IPS DF 4.7 (cell line): Measurements from ENCODE around the gene WDPCP.
"Not testable (repeated sequence)": the region's sequence is repeated elsewhere in the genome, so short reads cannot be mapped to it uniquely, and the experiment has no call there.

ENCODE experiments used
- DNase-seq: peaks from one replicate; pipeline ENCODE4 v3.0.0-alpha.2; 2013; ENCODE audit warnings: low spot score; ENCODE audit errors: extremely low read depth

Gene WDPCP

DNA sequence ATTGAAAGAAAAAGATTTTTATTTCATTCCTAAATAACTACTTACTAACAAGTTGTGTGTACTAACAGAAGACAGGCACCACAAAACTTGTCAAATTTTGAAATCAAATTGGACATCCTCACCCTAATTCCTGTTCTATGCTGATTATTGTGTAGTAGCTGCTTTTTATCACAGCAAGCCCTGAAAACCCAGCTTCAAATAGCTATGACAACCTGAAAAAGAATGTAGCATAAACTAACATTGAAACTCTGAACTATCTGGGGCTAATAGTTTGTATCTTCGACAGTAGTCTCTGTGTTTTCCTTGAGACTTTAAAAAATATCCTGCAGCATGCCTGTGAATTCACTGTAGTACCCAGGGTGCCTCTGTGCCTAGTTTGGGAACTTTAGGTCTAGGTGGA lies 122.6 kb downstream of the WDPCP start:
- no peak for DNase-seq

DNA sequence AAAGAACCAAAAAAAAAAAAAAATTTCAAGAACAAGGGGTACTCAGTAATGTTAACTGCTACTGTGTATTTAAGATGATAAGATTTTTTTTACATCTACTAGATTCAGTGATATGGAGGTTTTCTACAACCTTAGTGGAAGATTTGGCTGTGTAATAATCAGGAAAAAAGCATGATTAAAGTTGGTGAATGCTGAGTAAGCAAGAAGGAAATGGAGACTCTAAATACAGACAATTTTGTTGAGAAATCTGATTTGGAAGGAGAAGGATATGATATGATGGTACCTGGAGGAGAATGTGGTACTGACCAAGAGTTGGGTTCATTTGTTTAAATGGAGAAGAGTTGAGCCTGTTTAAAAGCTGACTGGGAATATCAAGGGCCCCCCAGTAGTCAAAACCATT lies 125.1 kb downstream of the WDPCP start:
- DNase-seq, result no peak

DNA sequence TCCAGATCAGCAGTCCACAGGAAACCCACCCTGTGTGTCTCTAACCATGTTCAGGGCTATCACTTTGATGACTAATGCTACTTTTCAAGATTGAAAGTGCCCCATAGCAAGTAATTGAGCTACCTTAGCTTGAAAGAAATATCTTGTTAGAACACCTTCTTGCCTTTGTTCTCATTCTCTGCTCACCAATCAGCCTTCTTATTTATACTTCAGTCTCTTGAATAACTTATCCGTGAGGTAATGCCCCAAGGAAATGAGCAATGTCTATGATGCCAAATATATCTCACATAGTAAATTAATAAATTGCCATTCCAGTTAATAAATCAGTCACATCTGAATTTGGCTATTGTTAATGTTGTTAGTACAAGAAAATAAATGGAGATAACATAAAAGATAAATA lies 141.6 kb downstream of the WDPCP start:
- DNase-seq, result no peak

DNA sequence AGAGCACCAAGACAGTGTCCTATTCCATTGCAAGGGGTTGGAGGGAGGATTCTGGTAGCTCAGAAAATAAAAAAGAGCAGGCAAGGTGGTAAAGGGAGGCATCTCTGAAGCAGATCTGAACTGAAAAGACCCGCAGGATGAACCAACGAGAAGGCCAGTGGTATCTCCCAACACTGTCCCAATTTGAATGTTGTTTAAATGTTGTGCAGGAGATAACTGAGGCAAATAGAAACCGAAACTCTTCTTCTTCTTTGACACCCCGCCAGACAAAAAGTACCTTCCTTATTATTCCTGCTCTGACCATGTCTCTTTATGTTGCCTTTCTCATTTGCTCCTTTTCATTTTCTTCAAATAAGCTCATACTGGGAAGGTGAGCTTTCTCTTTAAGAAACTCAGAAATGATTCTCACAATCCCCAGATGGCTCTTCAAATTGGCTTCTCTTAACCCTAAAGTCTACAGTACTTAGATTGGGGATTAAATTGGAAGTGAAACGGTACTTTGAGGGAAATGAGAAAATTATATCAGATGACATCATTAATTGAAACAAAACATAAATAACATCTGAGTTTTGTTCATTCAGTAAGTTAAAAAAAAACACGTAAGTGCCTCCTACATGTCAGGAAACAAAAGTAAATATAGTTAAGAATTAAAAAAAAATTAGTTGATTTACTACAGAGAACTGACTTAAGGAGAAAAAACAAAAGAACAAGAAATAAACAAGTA lies 143.6 kb downstream of the WDPCP start:
- DNase-seq, result no peak

DNA sequence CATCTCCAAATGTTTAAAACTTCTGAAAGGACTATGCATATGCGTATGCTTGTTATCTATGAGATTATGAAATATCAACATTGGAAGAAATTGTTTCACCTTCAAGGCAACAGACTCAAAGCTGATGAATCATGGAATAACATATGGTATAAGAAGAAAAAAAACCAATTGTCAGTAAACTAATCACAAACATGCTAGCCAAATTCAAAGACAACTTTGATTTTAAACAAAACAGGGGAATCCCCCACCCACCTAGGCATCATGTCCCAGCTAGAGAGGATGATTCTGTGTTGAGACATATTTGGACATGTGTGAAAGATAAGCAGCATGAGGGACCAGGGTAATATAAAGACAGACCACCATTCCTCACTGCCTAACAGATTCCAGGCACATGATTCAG lies 147.7 kb downstream of the WDPCP start:
- DNase-seq, result no peak

DNA sequence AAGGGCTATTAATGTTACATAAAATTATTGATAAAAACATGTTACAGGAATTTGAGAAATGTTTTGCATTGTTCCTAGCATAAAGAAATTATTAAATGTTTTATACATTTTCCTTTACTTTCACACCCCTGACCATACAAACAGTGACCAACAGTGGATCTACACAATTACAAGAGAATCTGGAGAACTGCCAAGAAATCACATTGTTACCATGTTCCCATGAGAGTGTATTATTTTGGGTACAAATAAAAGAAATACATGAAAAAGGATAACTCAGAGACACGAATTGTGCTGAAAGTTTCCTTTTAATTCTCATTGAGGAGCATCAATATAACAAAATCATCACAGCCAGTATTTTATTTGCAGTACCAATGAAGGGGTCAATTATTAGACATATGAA lies 150.1 kb downstream of the WDPCP start:
- DNase-seq, result no peak

DNA sequence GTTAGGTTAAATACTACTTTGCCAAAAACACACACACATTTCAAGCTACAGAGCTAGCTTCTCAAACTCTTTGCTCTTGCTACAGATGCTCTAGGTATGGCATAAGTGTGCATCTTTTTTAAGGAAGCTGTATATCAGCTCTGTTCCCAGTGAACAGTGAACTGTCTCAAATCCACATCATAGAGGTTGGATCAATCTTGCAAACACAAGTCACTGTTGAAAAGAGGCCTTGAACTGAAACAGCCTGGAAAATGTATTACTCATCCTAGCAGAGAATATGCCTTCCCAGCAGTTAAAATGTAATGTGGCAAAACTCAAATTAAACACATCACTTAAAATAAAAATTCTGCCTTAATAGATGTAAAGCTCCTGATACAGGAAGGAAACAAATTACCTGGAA lies 151.8 kb downstream of the WDPCP start:
- no peak for DNase-seq

DNA sequence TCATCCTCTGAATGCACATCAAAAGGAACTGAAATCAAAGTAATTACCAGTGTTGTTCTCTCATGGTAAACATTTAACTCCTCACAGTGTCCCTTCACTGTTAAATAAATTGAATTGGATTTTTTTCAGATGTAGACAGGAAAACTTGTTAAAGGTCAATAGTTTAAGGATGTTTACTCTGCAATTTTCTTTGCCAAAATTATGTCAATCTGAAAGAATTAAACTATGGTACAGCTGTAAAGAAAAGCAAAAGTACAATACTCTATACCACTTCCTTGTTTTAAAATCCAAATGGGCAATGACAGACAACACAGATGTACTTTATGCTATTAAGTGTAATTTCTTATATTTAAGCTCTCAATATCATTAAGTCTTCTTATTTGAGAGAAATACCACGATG lies 153.2 kb downstream of the WDPCP start:
- no peak for DNase-seq

DNA sequence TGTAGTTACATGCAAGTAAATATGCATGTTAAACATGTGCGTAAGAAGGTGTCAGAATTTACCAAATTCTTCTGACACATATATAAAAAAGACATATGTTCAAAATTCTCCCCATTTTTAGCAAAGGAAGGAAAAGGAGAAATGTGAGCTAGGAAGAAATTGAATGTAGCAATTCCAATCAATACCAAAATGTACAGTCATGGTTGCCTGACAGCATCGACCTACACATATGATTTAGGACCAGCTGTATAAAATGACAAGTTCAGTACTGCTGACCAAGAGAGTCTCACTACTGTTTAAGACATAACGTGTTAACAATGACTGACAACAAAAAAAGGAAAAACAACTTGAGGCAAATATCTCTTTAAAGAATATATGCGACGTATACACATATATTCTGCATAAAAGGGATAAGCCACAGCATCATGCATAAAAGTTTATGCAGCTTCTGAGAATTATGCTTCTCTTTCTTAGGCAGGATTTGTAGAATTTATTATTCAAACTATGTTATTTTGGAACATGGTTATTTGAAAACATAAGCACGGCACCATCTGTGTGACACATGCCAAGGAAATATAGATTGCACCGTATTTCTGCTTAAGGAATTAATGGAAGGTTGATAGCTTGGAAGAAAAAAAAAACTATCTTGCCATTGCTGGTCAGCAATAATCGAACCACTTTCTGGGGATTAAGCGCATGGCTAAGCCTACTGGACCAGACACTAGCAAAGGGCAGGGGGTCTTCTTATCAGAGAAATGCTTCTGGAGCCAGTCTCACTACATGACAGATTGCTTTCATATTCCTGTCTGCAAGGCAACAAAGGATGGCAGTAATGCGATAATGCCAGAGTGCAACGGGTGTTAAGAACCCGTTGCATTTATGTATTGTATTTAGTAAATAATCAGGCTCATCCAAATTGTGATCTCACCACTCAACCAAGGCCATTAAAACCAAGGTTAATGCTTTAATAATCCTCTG lies 154.0 kb downstream of the WDPCP start:
- no peak for DNase-seq

DNA sequence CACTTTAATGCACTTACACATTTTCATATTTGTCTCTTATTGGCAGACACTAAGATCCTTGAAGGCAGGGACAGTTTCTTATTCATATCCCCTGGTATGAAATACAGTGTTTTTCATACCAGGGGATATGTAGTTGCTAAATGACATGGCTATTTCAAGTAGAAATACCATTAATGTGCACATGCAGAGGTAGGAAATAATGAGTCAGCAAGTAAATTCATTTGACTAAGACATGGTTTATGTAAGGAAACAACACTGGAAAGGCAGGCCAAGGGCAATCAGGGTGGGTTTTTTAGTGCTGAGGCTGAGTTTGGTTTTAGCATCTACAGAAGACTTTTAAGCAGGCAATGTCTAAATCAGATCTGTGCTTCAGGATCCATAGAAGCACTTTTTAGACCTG lies 155.9 kb downstream of the WDPCP start:
- DNase-seq, result no peak

DNA sequence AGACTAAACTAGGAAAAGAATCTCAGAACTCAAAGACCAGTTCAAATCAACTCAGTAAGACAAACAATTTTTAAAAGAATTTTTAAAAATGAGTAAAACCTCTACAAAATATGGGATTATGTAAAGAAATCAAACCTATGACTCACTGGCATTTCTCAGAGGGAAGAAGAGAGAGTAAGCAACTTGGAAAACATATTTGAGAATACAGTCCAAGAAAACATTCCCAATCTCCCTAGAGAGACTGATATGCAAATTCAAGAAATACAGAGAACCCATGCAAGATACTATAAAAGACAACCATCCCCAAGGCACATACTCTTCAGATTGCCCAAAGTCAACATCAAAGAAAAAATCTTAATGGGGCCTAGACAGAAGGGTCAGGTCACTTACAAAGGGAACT lies 162.7 kb downstream of the WDPCP start:
- no peak for DNase-seq

DNA sequence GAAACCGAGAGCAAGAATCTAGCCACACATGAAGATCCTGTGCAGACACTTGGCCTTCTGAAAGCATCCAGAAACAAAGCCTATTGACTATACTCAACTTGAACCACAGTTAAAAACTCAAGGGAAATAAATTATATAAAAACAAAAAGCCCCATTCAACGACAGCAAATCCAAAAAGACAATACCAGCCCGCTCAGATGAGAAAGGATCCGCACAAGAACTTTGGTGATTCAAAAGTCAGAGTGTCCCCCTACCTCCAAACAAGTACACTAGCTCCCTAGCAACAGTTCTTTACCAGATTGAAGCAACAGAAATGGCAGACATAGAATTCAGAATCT lies 163.2 kb downstream of the WDPCP start:
- DNase-seq, result no peak

DNA sequence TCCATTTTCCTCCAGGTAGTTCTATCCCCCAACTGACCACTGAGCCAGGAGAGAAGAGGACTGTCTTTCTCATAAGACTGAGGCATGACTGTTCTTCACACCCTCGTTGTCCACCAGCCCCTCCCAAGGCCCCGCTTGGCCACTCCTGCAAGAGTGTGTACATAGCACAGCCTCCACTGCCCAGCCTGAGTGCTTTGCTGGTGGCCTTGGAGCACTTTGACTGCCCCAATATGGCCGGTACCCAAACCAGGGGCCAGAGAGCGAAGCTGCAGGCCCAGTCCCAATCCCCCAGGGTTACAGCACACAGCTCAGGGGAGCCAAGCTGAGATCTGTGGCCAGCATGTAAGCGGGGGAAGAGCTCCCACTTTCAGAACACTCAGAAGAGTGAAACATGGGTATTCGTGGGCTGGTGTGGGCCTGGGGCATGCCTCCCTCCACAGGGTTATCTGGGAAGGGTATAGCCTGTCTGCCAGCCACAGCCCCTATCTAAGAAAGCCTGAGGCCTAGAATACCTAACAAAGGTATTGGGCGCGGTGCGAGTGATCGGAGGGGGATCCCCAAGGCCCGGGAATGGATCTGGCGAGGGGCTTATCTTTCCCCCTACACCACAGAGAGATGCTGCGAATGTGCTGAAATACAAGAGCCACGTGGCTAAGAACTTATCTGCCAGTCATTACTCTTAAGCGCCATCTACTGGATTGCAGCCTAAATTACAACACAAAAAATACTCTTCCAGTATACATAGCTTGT lies 163.8 kb downstream of the WDPCP start:
- peak; percentile 62 for DNase-seq

DNA sequence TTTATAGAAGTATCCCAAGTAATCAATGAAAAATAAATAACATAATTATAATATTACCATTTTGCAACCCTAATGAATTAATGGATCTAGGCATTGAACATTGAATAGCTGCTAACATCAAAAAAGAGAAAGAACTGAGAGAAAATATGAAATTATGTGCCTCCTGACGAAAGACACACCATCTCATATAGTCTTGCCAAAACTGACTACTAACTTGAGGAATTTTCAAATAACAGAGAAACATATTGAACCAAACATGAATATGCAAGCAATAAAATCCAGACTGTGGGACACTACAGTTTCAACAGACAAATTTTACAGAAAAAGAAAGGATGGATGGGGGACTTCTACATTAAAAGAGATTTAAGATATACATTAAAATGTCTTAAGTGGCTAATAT lies 165.7 kb downstream of the WDPCP start:
- DNase-seq, result no peak

DNA sequence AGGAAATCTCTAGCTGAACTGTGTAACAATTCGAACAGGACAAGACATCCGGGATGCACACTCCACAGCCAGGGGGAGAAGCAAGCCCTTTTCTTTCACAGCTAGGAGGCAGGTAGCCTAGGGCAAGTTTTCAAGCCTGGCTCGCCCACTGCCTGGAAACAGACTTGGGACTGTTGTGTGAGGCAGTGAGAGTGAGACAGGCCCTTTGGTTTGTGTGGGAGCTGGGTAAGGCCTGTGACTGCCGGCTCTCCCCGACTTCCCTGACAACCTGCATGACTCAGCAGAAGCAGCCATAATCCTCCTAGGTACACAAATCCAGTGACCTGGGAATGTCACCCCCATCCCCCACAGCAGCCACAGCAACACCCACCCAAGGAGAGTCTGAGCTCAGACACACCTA lies 179.7 kb downstream of the WDPCP start:
- DNase-seq, result no peak

DNA sequence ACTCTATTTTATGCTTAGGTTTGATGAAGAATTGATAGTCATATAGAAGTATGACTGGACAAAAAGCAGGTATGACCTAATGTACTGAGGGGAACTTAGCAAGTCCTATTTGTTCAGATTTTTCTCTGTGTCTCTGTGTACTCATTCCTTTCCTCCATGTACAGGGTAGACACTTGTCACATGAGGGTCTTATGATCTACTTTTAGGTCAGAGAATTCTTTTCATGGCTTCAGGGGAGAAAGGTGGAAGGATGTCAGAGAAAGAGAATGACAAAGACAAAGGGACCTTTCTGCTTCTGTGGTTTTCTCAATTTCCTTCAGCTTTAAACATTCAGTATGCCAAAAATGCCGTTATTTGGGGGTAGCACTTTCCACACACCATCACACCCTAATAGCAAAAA lies 181.6 kb downstream of the WDPCP start:
- DNase-seq, result no peak

DNA sequence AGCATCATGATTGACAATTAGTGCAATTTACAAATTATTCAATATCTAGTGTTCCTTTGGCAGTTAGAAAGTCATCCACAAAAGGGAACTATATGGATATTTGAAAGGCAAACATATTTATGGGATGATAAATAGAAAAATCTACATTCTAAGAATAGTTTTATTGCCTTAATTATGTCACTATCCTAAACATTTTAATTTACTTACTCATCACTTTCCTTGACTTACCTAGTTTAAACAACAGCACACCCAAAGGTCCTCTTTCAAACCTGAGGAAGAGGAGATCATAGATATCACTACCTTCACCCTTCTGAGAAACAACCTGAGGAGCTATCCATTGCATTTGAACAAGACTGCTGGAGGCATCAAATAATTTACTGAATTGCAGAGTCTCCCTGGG lies 184.5 kb downstream of the WDPCP start:
- no peak for DNase-seq

DNA sequence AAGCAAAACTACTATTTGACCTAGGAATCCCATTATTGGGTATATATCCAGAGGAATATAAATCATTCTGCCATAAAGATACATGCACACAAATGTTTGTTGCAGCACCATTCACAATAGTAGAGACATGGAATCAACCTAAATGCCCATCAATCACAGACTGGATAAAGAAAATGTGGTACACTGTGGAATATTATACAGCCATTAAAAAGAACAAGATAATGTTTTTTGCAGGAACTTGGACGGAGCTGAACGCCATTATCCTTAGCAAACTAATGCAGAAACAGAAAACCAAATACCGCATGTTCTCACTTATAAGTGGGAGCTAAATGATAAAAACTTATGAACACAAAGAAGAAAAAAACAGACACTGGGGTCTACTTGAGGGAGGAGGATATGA lies 185.4 kb downstream of the WDPCP start:
- not testable (repeated sequence) for DNase-seq

DNA sequence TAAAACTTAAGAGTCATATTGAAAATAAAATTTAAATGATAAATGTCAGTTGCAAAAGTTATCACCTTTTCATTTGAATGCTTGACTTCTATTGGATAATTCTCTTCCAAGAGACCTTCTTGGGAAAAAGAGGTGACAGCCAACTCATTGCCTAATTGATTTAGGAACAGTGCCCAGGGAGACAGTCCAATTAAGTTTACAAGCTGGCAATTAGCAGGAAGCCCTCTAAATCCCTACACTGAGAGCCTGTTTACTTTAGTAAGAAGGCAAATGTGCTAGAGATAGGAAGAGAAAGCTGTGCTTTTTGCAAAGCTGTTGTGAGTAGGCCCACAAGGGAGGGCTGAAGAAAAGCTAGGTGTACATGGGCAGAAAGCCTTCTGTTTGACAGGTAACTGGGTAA lies 189.1 kb downstream of the WDPCP start:
- no peak for DNase-seq

DNA sequence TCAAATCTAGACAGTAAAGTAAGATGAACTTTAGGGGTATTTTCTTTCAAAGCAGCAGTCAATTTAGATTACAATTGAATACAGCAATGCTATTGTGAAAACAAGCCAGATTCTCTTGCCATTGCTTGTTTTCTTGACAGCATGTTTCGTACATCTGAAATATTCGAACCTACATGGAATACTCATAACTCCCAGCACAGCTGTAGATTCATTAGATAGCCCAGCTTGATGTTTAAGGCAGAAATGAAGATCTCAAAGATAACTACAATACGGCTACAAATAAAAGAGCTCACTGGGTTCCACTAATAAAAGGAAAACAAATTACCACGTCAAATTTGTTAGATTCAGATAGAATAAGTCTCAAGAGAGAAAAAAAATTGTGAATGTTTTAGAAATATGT lies 208.8 kb downstream of the WDPCP start:
- DNase-seq, result no peak

DNA sequence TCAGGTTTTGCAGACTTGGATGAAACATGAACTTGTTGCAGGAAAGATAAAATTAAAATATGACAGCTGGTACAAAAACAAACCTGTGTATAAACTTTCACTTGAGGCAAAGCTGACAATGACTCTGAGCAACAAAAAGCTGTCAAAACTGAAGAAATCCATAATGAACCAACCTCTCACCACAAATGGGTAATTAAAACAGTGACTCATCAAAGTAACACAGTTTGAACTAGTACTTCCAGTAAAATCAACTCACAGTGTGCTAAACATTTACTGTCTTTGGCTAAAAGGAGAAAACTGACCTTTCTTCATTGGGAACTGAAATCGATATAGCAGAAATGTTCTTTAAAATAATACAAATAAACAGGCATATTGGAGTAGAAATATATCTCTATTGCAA lies 209.7 kb downstream of the WDPCP start:
- DNase-seq, result no peak

DNA sequence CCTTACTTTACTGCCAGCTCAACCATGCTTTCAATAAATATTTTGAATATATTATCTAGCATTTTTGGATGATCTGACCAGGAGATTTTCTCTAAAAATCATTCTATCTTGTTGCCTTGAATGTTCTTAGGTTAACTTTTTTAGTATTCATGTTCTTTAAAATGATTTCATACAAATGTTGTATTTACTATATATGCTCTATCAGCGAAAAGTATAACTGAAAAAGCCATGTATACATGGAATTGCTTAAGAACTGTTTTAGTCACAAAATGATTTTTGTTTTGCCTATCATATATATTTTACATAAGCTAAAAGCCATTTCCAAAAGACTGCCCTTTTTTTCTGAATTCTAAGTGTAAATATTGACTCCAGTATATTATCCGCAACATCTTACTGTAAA lies 213.9 kb downstream of the WDPCP start:
- DNase-seq, result no peak
